HEK293 (cell line): ENCODE data around the gene SKI.

ENCODE experiments used
- CTCF ChIA-PET: fragments of 350-600 bp; formaldehyde crosslinking; extraction: SDS; loops from one replicate; lab custom pipeline; 2021; ENCODE audit warnings: antibody characterized with exemption; lab: Yijun Ruan, JAX
- POLR2A ChIA-PET: fragments of 300-600 bp; formaldehyde crosslinking; extraction: SDS; loops from one replicate; lab custom pipeline; 2020; ENCODE audit warnings: antibody characterized with exemption, inconsistent platforms; lab: Yijun Ruan, JAX
- H3K27ac ChIP-seq: fragments of 200-500 bp; sonication (Bioruptor generic); 2 replicates; pipeline ENCODE4 v1.5.1; 2014; ENCODE audit warnings: low read depth, low read length, control low read depth, inconsistent platforms; ENCODE audit errors: extremely low read depth
- H3K36me3 ChIP-seq, 2 experiments: fragments of 200-500 bp in 1 of 2; sonication (Bioruptor generic) in 1 of 2; 1 replicate in 1 of 2; 2 replicates in 1 of 2; pipeline ENCODE4 v1.5.1; 2014 to 2017; ENCODE audit warnings: inconsistent platforms in 2 of 2, low read length in 2 of 2; ENCODE audit not compliant: control insufficient read depth in 2 of 2, insufficient read depth in 1 of 2
- H3K4me1 ChIP-seq: fragments of 200-500 bp; sonication (Bioruptor generic); 2 replicates; pipeline ENCODE4 v1.5.1; 2014; ENCODE audit warnings: mild to moderate bottlenecking, low read length, inconsistent platforms; ENCODE audit not compliant: control insufficient read depth, insufficient read depth
- H3K4me3 ChIP-seq: 2 replicates; pipeline ENCODE4 v1.5.1; 2011; ENCODE audit warnings: low read depth, mild to moderate bottlenecking, control low read depth, low read length, moderate library complexity
- H3K9me3 ChIP-seq: fragments of 200-500 bp; sonication (Bioruptor generic); 2 replicates; pipeline ENCODE4 v1.5.1; 2014; ENCODE audit warnings: low read depth, low read length, inconsistent platforms; ENCODE audit not compliant: control insufficient read depth, insufficient read depth
- HOXA7 ChIP-seq: sonication (generic); formaldehyde crosslinking; IDR thresholded peaks from 2 replicates; pipeline ENCODE4 v1.8.1; 2022; ENCODE audit warnings: missing genetic modification reagents, borderline replicate concordance
- KLF16 ChIP-seq: fragments of 450-650 bp; formaldehyde crosslinking; IDR thresholded peaks from 2 replicates; pipeline ENCODE4 v1.5.1; 2017; ENCODE audit warnings: missing biosample characterization, missing genetic modification characterization
- PBX3 ChIP-seq: sonication (generic); formaldehyde crosslinking; IDR thresholded peaks from 2 replicates; pipeline ENCODE4 v1.8.1; 2022; ENCODE audit warnings: mild to moderate bottlenecking, moderate library complexity, missing genetic modification reagents
- TCF7L2 ChIP-seq: IDR thresholded peaks from 2 replicates; pipeline ENCODE4 v1.6.1; 2011; ENCODE audit warnings: low read depth, mild to moderate bottlenecking, inconsistent platforms, low read length, moderate library complexity, borderline replicate concordance
- TRIM28 ChIP-seq: IDR thresholded peaks from 2 replicates; pipeline ENCODE4 v1.6.1; 2011; ENCODE audit warnings: low read length, control low read depth, borderline replicate concordance
- ZFP69B ChIP-seq: fragments of 450-650 bp; formaldehyde crosslinking; IDR thresholded peaks from 2 replicates; pipeline ENCODE4 v1.5.1; 2016; ENCODE audit warnings: missing biosample characterization, missing genetic modification characterization
- ZNF114 ChIP-seq: fragments of 450-650 bp; formaldehyde crosslinking; IDR thresholded peaks from 2 replicates; pipeline ENCODE4 v1.5.0; 2017; ENCODE audit warnings: missing biosample characterization, missing genetic modification characterization
- ZNF24 ChIP-seq: fragments of 450-650 bp; formaldehyde crosslinking; IDR thresholded peaks from 2 replicates; pipeline ENCODE4 v1.5.1; 2016; ENCODE audit warnings: missing biosample characterization, missing genetic modification characterization
- ZNF280D ChIP-seq: fragments of 450-650 bp; formaldehyde crosslinking; IDR thresholded peaks from 2 replicates; pipeline ENCODE4 v1.5.1; 2016; ENCODE audit warnings: missing biosample characterization, missing genetic modification characterization
- ZNF354C ChIP-seq: fragments of 450-650 bp; formaldehyde crosslinking; IDR thresholded peaks from 2 replicates; pipeline ENCODE4 v1.5.1; 2016; ENCODE audit warnings: missing biosample characterization, missing genetic modification characterization, low read depth, borderline replicate concordance
- ZNF530 ChIP-seq: fragments of 450-650 bp; formaldehyde crosslinking; IDR thresholded peaks from 2 replicates; pipeline ENCODE4 v1.5.1; 2016; ENCODE audit warnings: low read depth, missing biosample characterization, missing genetic modification characterization
- ZNF596 ChIP-seq: fragments of 450-650 bp; IDR thresholded peaks from 2 replicates; pipeline ENCODE4 v1.5.0; 2018; ENCODE audit warnings: missing biosample characterization, mild to moderate bottlenecking, missing genetic modification characterization, moderate library complexity
- ZNF621 ChIP-seq: fragments of 450-650 bp; formaldehyde crosslinking; IDR thresholded peaks from 2 replicates; pipeline ENCODE4 v1.5.1; 2017; ENCODE audit warnings: missing biosample characterization, missing genetic modification characterization
- ZNF654 ChIP-seq: fragments of 450-650 bp; formaldehyde crosslinking; IDR thresholded peaks from 2 replicates; pipeline ENCODE4 v1.5.1; 2016; ENCODE audit warnings: low read depth, missing biosample characterization, missing genetic modification characterization
- ZNF670 ChIP-seq: fragments of 450-650 bp; formaldehyde crosslinking; IDR thresholded peaks from 2 replicates; pipeline ENCODE4 v1.5.1; 2016; ENCODE audit warnings: missing biosample characterization, missing genetic modification characterization, low read depth
- ZNF701 ChIP-seq: fragments of 450-650 bp; formaldehyde crosslinking; IDR thresholded peaks from 2 replicates; pipeline ENCODE4 v1.5.1; 2016; ENCODE audit warnings: missing biosample characterization, missing genetic modification characterization
- ZNF791 ChIP-seq: fragments of 450-650 bp; formaldehyde crosslinking; IDR thresholded peaks from 2 replicates; pipeline ENCODE4 v1.5.1; 2016; ENCODE audit warnings: missing biosample characterization, missing genetic modification characterization
- TF ChIP-seq, protein P1 (sequence below): fragments of 450-650 bp; formaldehyde crosslinking; IDR thresholded peaks from 2 replicates; pipeline ENCODE4 v1.5.1; 2016; ENCODE audit warnings: missing biosample characterization, missing genetic modification characterization
- TF ChIP-seq, protein P2 (sequence below): fragments of 450-650 bp; formaldehyde crosslinking; IDR thresholded peaks from 2 replicates; pipeline ENCODE4 v1.5.1; 2016; ENCODE audit warnings: missing biosample characterization, missing genetic modification characterization, borderline replicate concordance

Gene SKI

DNA sequence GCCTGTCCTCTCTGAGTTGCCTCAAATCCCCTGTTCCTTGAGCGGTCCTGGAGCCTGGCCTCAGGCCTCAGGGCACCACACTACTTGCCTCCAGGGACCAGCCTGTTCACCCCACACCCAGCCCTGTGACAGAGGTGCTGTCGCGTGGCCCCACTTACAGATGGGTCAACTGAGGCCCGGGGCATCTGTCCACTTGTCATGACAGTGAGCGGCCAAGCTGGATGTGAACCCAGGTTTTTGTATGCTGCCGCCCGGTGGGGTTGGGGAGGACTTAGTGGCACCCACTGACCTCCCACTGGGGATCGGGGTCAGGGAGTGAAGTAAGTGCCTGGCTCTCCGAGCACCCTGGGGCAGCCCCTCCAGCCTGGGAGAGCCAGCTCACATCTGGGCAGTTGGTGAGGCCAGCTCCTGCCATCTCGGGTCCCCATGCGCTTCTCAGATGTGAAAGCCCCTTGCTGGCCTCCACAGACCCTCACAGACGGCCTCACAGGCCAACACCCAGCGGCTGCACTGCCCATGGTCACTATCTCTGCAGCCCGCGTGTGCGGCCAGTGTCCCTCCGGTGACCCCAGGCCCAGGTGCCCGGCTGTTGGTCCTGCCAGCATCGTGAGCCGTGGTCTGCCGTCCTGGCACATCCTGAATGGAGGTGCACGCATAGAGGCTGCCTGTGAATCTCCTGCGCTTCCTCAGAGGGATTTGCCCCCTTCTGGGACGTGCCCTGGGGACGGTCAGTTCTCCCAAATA is 24.3 kb upstream of the SKI start:
- Histone ChIP-seq H3K27ac (no peak overlapping the region), H3K9me3 (no peaks in the 10 kb centered on the region), H3K4me3 (no peak overlapping the region), H3K36me3 (no peaks in the 10 kb centered on the region), H3K4me1 (peaks cover 5% of the 10 kb centered on the region)
- ChIA-PET CTCF (interaction anchor here (0.7 to 2.6 kb wide), 3 partner anchors 9 to 178 kb away, joined by 4 to 14 read pairs (median 12); partner anchors contain the start of gene FAAP20), POLR2A (interaction anchor here (0.5 to 2.2 kb wide), 9 partner anchors 9 to 188 kb away, joined by 3 to 14 read pairs (median 4); partner anchors contain the start of genes FAAP20, MORN1, RER1 and SKI)
- TF ChIP-seq HOXA7 (CRISPR knock-in tag) (no peak), ZNF621 (tag by site-specific recombination) (no peak), ZNF701 (tag by site-specific recombination) (no peak), ZNF354C (no peak), TCF7L2 (no peak), ZNF654 (tag by site-specific recombination) (no peak), ZNF280D (tag by site-specific recombination) (no peak), ZNF670 (tag by site-specific recombination) (no peak), PBX3 (CRISPR knock-in tag) (no peak), ZFP69B (no peak)

GRCh38 chr1:2204415-2205190 is 23.5 kb upstream of the SKI start:
- Histone ChIP-seq H3K27ac (no peak overlapping the region), H3K4me3 (peak overlapping the region; percentile 25), H3K36me3 (no peaks in the 10 kb centered on the region), H3K9me3 (no peaks in the 10 kb centered on the region), H3K4me1 (peaks cover 5% of the 10 kb centered on the region)
- CTCF ChIA-PET = interaction anchor here (0.7 to 2.1 kb wide), 3 partner anchors 8 to 177 kb away, joined by 5 to 12 read pairs (median 6); partner anchors contain the start of gene FAAP20
- POLR2A ChIA-PET = interaction anchor here (0.7 to 2.2 kb wide), 9 partner anchors 10 to 216 kb away, joined by 3 to 14 read pairs (median 4); partner anchors contain the start of genes FAAP20, MORN1, RER1 and SKI
- TF ChIP-seq, protein P1, sequence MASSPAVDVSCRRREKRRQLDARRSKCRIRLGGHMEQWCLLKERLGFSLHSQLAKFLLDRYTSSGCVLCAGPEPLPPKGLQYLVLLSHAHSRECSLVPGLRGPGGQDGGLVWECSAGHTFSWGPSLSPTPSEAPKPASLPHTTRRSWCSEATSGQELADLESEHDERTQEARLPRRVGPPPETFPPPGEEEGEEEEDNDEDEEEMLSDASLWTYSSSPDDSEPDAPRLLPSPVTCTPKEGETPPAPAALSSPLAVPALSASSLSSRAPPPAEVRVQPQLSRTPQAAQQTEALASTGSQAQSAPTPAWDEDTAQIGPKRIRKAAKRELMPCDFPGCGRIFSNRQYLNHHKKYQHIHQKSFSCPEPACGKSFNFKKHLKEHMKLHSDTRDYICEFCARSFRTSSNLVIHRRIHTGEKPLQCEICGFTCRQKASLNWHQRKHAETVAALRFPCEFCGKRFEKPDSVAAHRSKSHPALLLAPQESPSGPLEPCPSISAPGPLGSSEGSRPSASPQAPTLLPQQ (tag by site-specific recombination) = no peak
- TF ChIP-seq ZNF596 (tag by site-specific recombination) = no peak
- TF ChIP-seq ZNF24 (tag by site-specific recombination) = no peak
- TF ChIP-seq, protein P2, sequence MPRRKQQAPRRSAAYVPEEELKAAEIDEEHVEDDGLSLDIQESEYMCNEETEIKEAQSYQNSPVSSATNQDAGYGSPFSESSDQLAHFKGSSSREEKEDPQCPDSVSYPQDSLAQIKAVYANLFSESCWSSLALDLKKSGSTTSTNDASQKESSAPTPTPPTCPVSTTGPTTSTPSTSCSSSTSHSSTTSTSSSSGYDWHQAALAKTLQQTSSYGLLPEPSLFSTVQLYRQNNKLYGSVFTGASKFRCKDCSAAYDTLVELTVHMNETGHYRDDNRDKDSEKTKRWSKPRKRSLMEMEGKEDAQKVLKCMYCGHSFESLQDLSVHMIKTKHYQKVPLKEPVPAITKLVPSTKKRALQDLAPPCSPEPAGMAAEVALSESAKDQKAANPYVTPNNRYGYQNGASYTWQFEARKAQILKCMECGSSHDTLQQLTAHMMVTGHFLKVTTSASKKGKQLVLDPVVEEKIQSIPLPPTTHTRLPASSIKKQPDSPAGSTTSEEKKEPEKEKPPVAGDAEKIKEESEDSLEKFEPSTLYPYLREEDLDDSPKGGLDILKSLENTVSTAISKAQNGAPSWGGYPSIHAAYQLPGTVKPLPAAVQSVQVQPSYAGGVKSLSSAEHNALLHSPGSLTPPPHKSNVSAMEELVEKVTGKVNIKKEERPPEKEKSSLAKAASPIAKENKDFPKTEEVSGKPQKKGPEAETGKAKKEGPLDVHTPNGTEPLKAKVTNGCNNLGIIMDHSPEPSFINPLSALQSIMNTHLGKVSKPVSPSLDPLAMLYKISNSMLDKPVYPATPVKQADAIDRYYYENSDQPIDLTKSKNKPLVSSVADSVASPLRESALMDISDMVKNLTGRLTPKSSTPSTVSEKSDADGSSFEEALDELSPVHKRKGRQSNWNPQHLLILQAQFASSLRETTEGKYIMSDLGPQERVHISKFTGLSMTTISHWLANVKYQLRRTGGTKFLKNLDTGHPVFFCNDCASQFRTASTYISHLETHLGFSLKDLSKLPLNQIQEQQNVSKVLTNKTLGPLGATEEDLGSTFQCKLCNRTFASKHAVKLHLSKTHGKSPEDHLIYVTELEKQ (tag by site-specific recombination) = no peak
- TF ChIP-seq TRIM28 = no peak
- no peak for TF ChIP-seq ZNF114 (tag by site-specific recombination)
- no peak for TF ChIP-seq ZNF791 (tag by site-specific recombination)
- TF ChIP-seq ZNF530 (tag by site-specific recombination) = no peak
- no peak for TF ChIP-seq KLF16 (tag by site-specific recombination)
